OCI-M1 (cell line): ENCODE results near the gene CTTN.
A peak's percentile ranks its signal among the peaks of the same experiment; 100 is the strongest.
"Not testable (repeated sequence)": the region's sequence is repeated elsewhere in the genome, so short reads cannot be mapped to it uniquely, and the experiment has no call there.

Experiments used
- DNase-seq: peaks from one replicate; lab custom pipeline; 2025; lab: John Stamatoyannopoulos, UW

Gene CTTN

DNA sequence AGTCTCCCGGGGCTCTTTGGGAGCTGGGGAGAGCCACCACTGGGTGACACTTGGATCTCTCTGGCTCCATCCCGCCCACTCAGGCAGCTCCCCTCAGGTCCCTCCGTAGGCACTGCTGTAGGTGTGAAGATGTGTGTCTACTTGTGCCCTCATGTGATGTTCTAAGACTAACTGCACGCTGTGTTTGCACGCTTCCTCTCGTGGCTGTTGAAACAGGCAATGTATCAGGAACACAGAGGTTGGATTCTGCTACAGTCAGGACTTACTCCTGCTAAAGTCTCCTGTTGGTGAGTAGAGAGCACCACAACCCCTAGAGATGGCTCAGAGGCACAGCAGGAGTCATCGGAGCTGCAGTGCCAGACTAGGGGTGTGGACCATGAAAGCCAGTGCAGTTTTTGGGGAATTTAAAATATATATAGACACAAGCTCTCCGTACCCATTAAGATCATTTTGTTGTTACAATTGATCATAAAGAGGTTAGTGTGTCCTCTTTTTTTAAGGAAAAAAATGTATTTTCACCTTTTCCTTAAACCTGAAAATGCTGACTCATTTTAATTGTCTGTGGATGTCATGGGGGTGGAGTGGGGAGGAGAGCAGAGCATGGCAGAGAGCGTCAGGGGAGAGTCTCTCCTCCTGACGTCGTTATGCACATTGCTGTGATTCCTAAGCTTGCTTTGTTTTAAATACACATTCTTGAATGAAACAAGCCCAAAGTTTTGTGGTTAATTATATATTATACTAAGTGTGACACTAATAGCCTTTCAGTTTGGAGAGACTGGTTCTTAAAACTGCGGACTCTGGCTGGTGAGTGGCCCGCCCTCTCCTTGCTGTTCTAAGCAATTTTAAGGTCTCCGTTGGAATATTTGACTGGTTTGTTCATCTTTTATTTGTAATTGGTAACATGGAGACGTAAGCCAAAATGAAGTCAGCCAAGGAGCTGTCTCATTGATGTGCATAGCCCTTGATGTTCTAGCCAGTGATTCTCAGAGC is 16.2 kb upstream of the CTTN start:
- DNase-seq, result no peak

DNA sequence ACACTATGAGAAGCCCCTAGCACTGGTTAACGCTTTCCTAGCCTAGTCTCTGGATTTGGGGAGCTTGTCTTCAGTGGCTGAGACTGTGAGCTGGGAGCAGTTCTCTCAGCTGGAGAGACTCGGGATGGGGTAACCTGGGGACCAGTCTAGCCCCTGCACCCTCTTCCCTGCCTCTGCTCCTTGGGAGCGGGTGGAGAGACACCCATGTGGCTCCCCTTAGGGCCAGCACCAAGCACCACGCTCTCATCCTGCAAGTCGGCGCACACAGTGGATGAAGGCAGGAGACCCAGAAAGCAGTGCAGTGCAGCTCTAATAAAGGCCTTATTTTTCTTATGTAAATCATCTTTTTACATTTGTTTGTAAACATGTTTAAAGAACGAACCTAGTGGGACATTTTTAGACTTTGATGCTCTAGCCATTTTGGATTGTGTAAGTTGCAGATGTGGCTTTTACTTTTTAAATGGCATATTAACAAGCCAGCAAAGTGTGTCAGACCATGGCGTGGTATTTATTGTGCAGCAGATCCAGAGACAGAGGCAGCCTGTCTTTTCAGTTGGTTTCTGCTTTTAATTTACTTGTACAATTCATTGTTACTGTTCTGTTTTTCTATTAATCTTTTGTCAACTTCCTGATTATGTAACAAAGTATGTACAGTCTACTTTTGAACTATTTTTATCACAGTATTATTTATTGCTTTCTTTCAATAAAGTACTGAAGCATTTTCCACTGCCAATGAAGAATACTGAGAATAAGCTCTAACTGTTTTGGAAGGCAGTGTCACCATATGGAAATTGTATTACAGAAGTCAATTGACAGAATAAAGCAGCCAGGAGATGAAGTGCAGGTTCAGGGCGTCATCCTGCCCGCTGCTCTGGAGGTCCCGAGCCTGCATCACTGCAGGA is 14.4 kb upstream of the CTTN start:
- no peak for DNase-seq

DNA sequence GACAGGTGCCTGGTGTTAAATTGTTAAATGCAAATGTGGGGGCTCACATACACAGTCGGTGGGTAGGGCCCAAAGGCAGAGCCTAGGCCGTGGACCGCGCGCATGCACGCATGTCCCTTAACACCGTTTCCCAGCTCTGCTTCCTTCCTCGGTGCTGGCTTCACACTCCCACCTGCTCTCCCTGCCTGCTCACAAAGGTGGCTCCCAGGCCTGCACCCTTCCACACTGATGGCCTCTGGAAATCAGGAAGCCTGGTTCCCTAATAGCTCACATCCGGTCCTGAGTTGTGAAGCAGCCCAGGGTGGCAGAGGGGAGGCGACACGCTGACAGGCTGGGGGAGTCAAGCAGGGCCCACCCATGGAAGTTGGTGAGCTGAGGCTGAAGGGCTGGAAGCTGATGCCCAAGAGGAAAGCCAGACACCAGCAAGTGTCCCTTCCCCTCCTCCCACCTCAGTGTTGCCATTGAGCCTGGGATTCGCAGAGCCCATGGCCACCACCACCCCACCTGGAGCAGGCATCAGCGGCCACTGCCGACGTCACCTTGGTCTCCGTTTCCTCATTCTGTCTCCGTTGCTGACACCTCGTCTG is 13.7 kb upstream of the CTTN start:
- DNase-seq, result no peak

DNA sequence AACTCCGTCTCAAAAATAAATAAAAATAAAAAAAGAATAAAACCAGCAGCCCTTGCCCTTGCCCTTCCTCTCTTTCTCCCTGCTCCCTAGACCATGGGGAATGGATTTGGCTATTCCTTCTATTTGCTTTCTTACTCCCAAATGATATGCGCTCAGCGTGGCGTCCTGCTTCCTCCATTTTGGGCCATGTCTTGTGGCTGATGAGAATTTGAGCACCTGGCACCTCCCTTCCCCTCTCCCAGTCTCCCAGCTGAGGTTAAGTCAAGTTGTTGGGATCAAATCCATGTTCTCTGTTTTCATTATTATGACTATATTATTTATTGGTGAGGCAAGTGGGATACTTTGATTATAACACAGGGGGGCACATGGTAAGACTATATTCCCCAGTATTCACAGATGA is 10.8 kb upstream of the CTTN start:
- no peak for DNase-seq

DNA sequence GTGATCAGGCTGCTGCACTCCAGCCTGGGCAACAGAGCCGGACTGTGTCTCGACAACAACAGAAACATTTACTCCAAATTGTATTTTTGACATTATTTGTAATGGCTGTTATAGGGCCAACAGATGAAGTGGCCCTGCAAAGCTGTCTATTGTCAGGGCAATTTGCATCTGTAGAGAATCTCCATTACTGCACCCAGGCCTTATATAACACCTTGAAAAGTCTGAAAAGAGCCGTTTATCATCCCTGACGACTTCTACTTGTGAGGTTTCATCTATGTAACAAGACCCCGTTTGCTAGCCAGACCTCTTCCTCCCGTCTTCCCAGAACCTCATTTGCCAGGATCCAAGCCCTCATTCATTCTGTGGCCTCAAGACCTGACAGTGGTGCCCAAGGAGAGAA is 9.1 kb upstream of the CTTN start:
- no peak for DNase-seq

DNA sequence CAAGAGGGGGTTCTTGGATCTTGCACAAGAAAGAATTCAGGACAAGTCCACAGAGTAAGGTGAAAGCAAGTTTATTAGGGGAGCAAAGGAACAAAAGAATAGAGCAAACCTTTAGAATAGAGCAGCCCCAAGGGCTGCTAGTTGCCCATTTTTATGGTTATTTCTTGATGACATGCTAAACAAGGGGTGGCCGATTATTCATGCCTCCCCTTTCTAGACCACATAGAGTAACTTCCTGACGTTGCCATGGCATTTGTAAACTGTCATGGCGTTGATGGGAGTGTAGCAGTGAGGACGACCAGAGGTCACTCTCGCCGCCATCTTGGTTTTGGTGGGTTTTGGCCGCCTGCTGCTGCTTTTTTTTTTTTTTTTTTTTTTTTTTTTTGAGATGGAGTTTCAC is 7.4 kb upstream of the CTTN start:
- DNase-seq, result not testable (repeated sequence)

DNA sequence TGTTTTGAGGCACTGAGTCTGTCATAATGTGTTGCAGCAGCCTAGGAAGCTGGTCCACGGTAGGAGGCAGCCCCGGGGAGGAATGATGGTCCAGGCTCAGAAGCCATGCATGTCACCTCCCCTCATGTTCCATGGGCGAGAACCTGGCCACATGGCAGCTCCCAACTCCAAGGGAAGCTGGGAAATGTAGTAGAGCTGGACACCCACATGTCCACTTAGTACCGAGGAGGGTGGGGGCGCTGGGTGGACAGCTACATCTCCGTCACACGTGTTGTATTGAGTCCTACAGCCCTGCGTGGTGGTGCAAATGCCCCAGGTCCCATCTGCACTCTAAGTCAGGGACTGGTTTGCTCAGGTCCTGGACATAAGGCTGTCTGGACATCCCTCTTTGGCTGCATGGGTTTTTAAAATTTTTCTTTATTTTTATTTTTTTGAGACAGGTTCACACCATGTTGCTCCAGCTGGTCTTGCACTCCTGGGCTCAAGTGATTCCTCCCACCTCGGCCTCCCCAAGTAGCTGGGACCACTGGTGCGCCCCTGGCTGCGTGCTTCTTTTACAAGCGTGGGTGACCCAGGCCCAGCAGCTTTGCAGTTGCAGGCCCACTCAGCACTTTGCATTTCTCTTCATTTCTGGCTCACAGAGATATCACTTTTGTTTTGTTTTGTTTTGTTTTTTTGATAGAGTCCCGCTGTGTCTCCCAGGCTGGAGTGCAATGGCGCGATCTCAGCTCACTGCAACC is 3.9 kb upstream of the CTTN start:
- DNase-seq, result no peak

DNA sequence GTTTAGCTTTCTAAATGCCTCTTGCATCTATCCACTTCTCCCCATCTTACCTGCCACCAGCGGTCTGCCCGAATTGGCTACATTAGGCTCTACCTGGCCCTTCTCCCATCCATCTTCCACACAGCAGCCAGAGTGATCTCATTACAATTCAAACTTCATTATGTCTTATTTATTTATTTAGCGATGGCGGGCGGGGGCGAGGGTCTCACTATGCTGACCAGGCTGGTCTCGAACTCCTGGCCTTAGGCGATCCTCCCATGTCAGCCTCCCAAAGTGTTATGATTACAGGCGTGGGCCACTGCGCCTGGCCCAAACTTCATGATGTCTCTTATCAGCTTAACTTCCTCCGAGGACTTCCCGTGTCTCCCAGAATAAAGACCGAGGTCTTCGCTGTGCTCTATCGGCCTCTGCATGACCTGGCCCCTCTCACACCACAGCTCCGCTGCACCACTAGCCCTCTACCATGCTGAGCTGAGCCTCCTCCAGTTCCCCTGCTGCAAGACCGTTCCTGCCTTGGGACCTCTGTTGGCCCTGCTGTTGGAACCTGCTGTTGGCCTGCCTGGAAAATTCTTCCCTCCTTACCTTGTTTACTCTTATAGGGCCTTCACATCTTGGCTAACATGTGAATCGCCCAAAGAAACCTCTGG is 870 bp upstream of the CTTN start:
- peak; percentile 96 for DNase-seq

DNA sequence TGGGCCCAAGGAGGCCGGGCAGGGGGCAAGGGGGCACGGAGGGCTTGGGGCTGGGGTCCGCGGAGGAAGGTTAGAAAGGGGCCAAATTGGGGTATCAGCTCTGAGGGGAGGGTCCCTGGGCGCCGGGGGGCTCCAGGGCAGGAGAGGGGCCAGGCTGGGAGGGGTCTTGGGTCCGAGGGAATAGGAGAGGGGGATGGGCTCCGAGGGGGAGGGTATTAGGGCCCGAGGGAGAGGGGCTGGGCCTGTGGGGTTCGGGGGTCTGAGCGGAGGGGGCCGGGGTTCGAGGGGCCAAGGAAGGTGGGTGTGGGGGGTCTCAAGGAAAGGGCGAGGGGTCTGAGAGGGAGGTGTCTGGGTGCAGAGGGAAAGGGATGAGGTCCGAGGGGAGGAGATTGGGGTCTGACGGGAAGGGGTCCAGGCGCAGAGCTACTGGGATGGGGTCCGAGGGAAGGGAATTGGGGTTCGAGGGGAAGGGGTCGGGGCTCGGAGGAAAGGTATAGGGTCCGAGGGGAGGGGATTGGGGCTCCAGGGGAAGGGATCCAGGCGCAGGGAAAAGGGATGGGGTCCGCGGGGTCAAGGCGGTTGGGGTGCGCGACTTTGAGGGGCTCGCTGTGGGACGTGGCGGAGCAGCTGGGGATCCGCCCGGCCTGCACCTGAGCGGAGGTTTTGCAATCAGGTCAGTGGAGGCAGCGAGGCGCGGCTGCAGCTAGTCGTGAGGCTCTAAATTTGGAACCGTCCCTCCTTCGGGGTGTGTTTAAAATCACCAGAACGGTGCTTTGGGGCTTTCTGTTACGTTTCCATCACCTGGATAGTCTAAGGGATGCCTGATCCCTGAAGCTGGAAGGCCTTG is 728 bp downstream of the CTTN start:
- no peak for DNase-seq

DNA sequence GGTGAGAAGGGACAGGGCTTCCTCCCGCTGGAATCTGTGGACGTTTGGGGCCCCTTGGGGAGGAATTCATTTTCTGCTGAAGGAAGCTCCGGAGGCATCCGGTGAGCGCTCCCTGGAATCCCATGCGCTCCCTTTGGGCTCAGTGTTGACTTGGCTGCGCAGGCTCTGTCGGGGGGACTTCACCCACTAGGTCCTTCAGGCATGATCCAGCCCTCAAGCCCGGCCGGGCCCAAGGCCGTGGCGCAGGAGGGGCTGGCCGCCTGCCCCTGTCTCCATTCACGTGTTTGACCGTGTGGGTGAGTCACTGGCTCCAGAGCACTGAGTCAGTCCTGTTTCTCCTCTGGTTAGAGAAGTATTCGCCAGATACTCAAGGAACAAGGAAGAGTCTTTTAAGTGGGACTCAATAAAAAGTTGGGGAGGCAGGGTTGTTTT is 1.4 kb downstream of the CTTN start:
- peak; percentile 56 for DNase-seq

DNA sequence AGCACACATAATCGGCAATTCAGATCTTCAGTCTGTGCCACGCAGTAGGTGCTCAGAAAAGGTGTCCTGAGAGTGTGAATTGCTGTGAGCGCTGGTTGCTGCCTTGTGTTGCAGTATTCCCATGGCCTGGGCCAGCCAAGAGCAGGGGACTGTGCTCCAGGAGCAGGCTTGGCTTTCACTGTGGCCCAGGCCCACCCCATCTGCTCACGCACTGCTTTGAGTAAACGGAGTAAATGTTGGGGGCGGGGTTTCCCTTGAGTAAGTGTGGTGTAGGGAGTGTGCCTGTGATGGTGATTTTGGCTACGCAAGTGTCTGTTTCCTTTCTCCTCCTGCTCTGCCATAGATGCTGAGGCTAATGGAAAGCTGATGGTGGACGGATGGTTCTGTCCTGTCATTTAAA is 2.3 kb downstream of the CTTN start:
- peak; percentile 53 for DNase-seq

DNA sequence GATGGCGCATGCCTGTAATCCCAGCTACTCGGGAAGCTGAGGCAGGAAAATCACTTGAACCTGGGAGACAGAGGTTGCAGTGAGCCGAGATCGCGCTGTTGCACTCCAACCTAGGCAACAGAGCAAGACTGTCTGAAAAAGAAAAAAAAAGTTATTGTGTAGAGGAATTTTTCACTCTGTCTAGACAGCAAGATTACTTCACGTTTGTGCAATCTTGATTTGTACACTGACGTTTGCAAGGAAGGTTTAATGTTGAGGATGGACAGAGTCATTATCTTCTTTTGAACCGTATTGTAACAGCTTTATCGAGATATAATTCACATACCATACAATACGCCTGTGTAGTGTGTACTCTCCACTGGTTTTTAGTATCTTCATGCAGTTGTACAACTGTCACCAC is 3.7 kb downstream of the CTTN start:
- DNase-seq, result peak; percentile 71

DNA sequence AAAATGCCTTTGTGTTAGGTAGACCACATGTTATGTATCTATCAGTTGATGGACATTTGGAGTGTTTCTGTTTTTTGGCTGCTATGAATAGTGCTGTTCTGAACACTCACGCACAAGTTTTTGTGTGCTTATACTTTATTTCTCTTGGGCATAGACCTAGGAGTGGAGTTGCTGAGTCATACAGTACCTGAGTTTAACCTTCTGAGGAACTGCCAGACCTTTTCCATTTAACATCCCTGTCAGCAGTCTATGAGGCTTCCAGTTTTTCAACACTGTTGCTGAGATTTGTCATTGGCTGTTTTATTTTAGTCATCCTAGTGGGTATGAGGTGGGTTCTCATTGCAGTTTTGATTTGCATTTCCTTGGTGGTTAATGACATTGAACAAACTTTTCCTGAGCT is 4.4 kb downstream of the CTTN start:
- DNase-seq, result peak; percentile 72

DNA sequence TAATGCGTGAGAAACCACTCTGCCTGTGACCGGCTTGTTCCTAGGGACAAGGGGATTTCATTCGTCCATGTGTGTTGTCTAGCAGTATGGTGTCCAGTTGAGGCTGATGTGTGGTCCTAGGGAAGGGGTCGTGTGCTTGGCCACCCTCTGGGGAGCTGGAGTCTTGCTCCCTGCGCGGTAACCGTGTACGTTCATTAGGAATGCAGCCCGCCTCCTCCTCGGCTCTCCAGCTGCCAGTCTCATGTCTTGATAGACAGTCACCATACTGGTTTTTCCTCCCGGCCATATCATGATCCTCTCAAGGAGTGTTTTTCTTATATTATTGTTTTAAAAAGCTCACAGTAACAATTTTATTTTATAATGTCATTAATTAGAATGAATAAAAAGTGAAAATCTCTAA is 5.9 kb downstream of the CTTN start:
- DNase-seq, result no peak

DNA sequence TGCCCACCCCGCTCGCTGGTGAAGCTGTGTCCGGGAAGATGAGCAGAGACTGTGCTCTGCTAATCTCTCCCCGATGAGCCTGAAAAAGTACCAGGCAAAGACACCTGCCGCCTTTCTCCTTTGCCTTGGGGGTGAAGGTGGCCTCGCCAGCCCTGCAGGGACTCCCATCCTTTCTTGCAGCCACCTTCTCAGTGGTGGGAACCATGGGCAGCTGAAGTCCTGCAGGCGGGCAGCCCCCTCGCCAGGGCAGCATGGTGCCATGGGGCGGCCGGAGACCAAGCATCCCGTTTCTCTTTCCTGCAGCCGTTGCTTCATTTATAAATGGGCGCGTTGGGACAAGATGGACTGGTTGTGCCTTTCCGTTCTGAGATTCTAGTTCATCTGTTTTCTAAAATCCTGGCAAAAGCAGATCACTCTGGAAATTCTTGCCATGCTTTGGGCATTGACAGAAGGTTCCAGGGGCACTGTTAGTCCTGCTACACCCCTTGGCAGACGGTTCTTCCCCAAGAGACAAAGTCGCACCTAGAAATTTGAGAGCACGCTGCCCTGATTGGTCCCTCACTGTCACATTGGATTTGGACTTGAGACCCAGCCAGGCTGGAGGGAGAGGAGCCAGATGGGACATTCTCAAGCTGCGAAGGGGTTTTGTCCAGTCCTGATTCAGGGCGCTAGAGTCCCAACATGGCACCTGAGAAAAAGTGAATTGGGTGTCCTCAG is 7.5 kb downstream of the CTTN start:
- no peak for DNase-seq

DNA sequence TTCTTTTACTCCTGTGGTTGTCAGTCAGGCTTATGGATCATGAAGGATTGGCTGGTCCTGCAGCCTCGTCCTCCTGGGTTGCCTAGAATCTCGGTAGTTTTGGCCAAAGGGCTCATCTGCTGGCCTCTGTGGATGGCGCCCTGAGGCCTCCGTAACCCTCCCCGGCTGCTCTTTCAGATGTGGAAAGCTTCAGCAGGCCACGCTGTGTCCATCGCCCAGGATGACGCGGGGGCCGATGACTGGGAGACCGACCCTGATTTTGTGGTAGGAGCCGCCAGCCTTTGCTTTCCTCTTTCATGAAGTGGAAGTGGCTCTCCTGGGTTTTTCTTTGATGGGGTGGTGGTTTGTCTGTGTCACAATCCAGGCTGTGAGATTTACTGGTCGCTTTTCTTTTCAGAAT is 8.8 kb downstream of the CTTN start:
- DNase-seq, result no peak

DNA sequence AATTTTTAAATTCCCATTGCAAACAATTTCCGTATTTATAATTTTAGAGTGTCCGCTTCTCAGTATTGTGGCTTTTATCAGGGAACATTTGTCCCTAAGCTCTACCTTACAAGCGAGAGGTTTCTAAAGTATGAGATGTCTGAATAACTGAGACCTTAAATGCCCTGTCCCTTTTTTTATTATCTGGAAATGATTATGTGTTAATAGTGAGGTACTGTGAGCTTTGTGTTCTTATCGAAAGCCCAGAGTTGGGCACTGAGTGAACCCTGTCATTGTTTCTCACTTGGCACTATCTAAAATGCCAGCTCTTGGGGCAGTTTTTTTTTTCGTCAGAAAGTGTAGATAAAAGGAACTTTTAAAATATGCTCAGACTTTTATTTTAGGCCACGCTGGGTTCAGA is 9.5 kb downstream of the CTTN start:
- no peak for DNase-seq

DNA sequence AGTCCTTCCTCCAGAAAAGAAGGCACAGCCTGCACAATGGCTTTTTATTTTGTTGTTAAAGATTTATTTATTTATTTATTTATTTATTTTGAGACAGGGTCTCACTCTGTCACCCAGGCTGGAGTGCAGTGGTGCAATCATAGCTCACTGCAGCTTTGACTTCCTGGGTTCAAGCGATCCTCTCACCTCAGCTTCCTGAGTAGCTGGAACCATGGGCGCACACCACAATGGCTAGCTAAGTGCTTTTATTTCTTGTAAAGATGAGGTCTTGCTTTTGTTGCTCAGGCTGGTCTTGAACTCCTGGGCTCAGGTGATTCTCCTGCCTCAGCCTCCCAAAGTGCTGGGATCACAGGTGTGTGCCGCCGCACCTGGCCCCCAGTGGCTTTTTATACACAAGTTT is 10.0 kb downstream of the CTTN start:
- not testable (repeated sequence) for DNase-seq

DNA sequence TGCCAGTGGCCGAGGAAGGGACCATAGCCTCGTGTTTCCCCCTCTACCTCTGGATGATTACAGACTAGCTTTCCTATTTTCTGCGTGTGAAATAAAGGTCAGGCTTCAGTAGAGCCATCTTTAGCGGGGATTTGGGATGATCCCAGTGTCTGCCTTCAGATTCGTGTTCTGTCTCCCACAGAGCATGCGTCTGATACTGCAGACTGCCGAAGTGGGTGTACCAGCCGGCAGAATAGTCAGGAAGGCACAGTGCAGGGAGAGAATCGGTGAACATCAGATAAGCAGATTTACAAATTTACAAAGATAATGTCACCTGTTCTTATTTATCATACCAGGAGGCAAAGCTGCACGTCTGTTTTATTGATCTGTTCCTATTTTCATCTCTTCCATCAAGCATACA is 11.1 kb downstream of the CTTN start:
- no peak for DNase-seq

DNA sequence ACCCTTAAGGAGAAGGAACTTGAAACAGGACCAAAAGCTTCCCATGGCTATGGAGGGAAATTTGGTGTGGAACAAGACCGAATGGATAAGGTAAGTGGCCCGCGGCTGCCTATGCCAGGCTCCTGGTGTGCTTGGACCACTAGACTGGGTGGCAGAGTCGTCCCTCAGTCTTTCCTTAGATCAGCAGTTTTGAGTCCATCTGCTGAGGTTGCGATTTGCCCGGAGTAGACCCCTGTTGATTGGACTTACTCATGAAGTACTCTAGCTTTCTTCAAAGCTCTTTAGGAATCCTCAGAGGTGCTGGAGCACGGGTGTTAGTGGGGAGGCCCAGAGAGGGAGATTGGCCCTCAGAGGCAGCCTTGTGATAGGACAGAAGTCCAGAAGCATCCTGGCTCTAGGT is 11.5 kb downstream of the CTTN start:
- no peak for DNase-seq
